Middle frontal gyrus (tissue), 1 donor: Measurements from ENCODE around the gene KCMF1.
"Not testable (repeated sequence)": the region's sequence is repeated elsewhere in the genome, so short reads cannot be mapped to it uniquely, and the experiment has no call there.

Experiments used
- DNase-seq: peaks from one replicate; pipeline ENCODE4 v3.0.0-alpha.2; 2015; ENCODE audit warnings: low spot score; ENCODE audit errors: extremely low spot score

Gene KCMF1

GRCh38 chr2:84970868-84971509 lies at the start of gene KCMF1:
TSS of gene KCMF1 (plus strand) at chr2:84971161. CDS start at chr2:84971452, 291 bp downstream.
- peak; percentile 32 for DNase-seq

- DNase-seq = no peak
These were observed 48.0 kb upstream of the KCMF1 start for GRCh38 chr2:84923009-84923408.

GRCh38 chr2:84924173-84925106 lies 46.5 kb upstream of the KCMF1 start:
- no peak for DNase-seq

- no peak for DNase-seq
These were observed 45.6 kb upstream of the KCMF1 start for GRCh38 chr2:84925336-84925723.

GRCh38 chr2:84925724-84926376 lies 45.1 kb upstream of the KCMF1 start:
- peak; percentile 70 for DNase-seq

GRCh38 chr2:84927275-84927627 lies 43.7 kb upstream of the KCMF1 start:
- DNase-seq = no peak

GRCh38 chr2:84931384-84931821 lies 39.6 kb upstream of the KCMF1 start:
- DNase-seq = no peak

GRCh38 chr2:84938194-84938879 lies 32.6 kb upstream of the KCMF1 start:
- DNase-seq = no peak

GRCh38 chr2:84939426-84940087 lies 31.4 kb upstream of the KCMF1 start:
- DNase-seq = no peak

GRCh38 chr2:84940088-84940470 lies 30.9 kb upstream of the KCMF1 start:
- DNase-seq = no peak

GRCh38 chr2:84940831-84941412 lies 30.0 kb upstream of the KCMF1 start:
- DNase-seq = no peak

GRCh38 chr2:84942166-84942565 lies 28.8 kb upstream of the KCMF1 start:
- no peak for DNase-seq

GRCh38 chr2:84942964-84943421 lies 28.0 kb upstream of the KCMF1 start:
- DNase-seq = no peak

- no peak for DNase-seq
These were observed 26.6 kb upstream of the KCMF1 start for GRCh38 chr2:84944295-84944909.

GRCh38 chr2:84945838-84946203 lies 25.1 kb upstream of the KCMF1 start:
- not testable (repeated sequence) for DNase-seq

GRCh38 chr2:84946204-84947009 lies 24.6 kb upstream of the KCMF1 start:
- DNase-seq = no peak

- DNase-seq = no peak
These were observed 23.9 kb upstream of the KCMF1 start for GRCh38 chr2:84947010-84947593.

- no peak for DNase-seq
These were observed 17.4 kb upstream of the KCMF1 start for GRCh38 chr2:84953535-84953934.

- no peak for DNase-seq
These were observed 16.6 kb upstream of the KCMF1 start for GRCh38 chr2:84954329-84954728.
